Measurements from ENCODE around the gene SLC25A22. TPM values are rescaled to one million over a fixed set of nuclear protein-coding genes. Genes with fewer than 3 reads are reported as not detected.
A peak's percentile ranks its signal among the peaks of the same experiment; 100 is the strongest.

SLC25A22 gene
- total RNA-seq, 1 donor from 2014 or later: 3.9 TPM

DNA sequence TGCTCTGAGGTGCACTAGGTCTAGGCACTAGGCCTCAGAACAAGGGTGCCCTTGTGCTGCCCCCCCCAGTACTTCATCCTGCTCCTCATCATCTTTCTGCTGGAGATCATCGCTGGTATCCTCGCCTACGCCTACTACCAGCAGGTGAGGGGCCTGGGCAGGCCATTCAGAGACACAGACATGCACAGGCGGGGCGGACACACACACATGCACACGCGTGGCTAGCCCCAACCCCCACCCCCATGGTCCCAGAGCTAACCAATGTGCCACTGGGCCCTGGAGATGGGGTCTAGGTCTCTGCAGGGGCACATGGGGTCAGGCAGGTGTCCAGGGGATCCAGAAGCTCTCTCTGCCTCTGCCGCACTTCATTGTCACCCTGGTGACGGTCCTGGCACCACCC is 38.6 kb upstream of the SLC25A22 start:
- H3K27ac ChIP-seq (replicated peaks): peak overlapping the region; percentile 45

DNA sequence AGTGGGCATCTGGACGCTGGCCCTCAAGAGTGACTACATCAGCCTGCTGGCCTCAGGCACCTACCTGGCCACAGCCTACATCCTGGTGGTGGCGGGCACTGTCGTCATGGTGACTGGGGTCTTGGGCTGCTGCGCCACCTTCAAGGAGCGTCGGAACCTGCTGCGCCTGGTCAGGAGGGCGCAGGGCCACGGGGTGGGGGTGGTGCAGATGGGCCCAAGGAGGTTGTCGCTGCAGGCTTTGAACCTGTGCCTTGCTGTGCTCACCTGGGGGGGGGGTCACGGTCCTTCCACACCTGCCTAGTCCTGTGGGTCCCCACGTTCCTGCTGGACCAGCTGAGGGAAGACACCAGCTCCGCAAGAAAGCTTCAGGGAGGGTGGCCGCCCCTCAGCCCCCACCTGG is 38.2 kb upstream of the SLC25A22 start:
- Histone ChIP-seq H3K36me3 (peaks cover 50% of the 10 kb centered on the region), H3K27me3 (ENCODE audit: low read depth) (no peaks in the 10 kb centered on the region), H3K4me1 (peaks cover 95% of the 10 kb centered on the region), H3K4me3 (no peak overlapping the region), H3K27ac (replicated peaks) (peak overlapping the region; percentile 45), H3K9me3 (replicated peaks) (no peaks in the 10 kb centered on the region)
- intact Hi-C loops (cut with micrococcal nuclease): no loop called here
- TF ChIP-seq, protein P1, sequence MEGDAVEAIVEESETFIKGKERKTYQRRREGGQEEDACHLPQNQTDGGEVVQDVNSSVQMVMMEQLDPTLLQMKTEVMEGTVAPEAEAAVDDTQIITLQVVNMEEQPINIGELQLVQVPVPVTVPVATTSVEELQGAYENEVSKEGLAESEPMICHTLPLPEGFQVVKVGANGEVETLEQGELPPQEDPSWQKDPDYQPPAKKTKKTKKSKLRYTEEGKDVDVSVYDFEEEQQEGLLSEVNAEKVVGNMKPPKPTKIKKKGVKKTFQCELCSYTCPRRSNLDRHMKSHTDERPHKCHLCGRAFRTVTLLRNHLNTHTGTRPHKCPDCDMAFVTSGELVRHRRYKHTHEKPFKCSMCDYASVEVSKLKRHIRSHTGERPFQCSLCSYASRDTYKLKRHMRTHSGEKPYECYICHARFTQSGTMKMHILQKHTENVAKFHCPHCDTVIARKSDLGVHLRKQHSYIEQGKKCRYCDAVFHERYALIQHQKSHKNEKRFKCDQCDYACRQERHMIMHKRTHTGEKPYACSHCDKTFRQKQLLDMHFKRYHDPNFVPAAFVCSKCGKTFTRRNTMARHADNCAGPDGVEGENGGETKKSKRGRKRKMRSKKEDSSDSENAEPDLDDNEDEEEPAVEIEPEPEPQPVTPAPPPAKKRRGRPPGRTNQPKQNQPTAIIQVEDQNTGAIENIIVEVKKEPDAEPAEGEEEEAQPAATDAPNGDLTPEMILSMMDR (IDR thresholded peaks at IDR 0.05; ENCODE audit: borderline replicate concordance): no peak
- no peak for DNase-seq

More for the DNA sequence above, 38.6 kb upstream of the SLC25A22 start:
- TF ChIP-seq, protein P1 (IDR thresholded peaks at IDR 0.05; ENCODE audit: borderline replicate concordance): no peak
- Histone ChIP-seq H3K27me3 (ENCODE audit: low read depth) (no peaks in the 10 kb centered on the region), H3K9me3 (replicated peaks) (no peaks in the 10 kb centered on the region), H3K4me3 (no peak overlapping the region), H3K4me1 (peaks cover 95% of the 10 kb centered on the region), H3K36me3 (peaks cover 50% of the 10 kb centered on the region)
- intact Hi-C loops (cut with micrococcal nuclease): no loop called here
- DNase-seq: no peak

DNA sequence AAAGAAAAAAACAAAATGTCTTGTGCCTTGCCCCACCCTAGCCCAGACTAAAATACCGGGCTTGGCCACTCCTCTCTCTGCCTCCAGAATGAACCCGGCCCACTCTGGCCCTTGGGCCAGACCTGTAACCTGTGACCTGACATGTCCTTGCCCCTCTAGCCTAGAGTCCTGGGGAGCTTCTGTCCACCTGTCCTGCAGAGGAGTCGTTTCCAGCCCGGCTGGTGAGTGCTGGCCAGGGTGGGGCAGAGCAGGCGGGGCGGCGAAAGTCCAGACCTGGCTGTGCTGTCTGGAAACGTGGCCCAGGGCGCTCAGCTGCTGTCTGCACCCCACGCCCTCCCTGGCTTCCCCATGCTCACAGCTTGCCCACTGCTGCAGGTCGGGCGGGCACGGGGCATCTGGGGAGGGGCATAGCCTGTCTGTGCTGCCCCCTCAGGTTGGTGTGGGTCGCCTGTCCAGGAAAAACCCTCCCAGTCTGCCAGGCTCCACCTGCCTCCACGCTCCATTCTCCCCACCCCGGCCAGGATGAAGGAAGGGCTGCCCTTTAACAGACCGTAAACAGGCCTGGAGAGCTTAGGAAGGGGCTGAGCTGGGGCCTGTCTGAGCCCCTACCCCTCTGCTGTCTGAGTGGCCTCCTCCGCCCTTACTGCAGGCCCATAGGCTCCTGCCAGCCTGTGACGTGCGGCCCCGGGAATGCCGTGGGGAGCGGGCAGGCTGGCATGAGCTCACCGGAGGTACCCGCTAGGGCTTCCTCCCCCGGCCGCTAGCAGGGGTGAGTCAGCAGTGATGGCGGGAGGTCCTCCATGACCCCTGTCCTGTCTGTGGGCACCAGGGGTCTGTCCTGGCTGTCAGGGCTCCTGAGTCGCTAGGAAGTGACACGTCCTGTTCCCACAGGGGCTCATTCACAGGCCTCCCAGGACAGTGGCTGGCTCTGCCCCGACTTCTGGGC is 36.6 kb upstream of the SLC25A22 start:
- peaks cover 39% of the 10 kb centered on the region for H3K36me3 ChIP-seq
- peak overlapping the region; percentile 93 for H3K4me3 ChIP-seq
- DNase-seq: peak; percentile 82
- TF ChIP-seq, protein P1 (IDR thresholded peaks at IDR 0.05; ENCODE audit: borderline replicate concordance): no peak
- no peaks in the 10 kb centered on the region for H3K9me3 ChIP-seq (replicated peaks)
- intact Hi-C loops (cut with micrococcal nuclease): no loop called here
- H3K4me1 ChIP-seq: peaks cover 95% of the 10 kb centered on the region
- peak overlapping the region; percentile 98 for H3K27ac ChIP-seq (replicated peaks)
- H3K27me3 ChIP-seq (ENCODE audit: low read depth): no peaks in the 10 kb centered on the region

DNA sequence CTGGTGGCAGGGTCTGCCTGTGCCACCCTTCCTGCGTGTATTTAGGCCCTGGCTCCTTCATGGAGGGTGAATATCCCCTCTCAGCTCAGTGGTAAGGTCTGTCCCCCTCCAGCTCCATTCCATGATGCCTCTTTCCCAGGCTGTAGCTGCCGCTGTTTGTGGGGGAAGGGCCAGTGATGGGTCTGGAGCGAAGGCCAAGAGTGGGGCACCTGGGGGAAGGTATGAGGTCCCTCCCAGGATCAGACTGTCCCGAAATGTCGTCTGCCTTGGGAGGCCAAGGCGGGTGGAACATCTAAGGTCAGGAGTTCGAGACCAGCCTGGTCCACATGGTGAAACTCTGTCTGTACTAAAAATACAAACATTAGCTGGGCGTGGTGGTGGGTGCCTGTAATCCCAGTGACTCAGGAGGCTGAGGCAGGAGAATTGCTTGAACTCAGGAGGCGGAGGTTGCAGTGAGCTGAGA is 35.8 kb upstream of the SLC25A22 start:
- Histone ChIP-seq H3K4me1 (peaks cover 95% of the 10 kb centered on the region), H3K4me3 (peak overlapping the region; percentile 93), H3K36me3 (peaks cover 31% of the 10 kb centered on the region), H3K27ac (replicated peaks) (peak overlapping the region; percentile 98), H3K9me3 (replicated peaks) (no peaks in the 10 kb centered on the region), H3K27me3 (ENCODE audit: low read depth) (no peaks in the 10 kb centered on the region)
- DNase-seq: no peak
- TF ChIP-seq, protein P1 (IDR thresholded peaks at IDR 0.05; ENCODE audit: borderline replicate concordance): no peak
- intact Hi-C loops (cut with micrococcal nuclease): no loop called here

DNA sequence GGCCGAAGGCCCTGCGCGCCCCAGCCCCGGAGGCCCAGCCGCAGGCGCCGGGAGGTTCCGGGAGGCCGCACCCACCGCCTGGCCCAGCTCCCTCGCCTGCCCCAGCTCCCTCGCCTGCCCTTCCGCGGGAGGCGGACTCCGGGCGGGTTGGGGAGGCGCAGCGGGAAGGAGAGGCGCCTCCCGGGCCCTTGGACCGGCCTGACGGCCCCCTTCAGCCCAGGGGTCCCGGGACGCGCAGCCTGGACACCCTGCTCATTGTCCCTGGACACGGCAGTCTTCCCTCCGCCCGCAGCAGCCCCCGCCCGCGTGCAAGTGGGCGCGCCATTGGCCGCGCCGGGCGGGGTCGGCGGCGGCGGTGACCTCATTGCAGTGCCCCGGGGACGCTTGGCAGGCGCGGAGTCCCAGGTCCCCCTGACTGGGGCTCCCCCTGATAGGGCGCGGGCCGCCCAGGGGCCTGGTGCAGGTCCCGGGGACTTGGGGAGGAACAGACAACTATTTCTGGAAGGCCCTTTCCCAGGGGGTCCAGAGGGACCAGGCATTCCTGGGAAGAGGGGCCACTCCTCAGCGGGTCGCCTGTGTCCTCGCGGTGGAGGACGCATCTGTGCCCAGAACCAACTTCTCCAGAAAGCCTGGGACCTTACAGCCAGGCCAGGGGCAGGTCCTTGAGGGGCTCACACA is 35.2 kb upstream of the SLC25A22 start:
- no peaks in the 10 kb centered on the region for H3K9me3 ChIP-seq (replicated peaks)
- TF ChIP-seq, protein P1 (IDR thresholded peaks at IDR 0.05; ENCODE audit: borderline replicate concordance): no peak
- H3K4me3 ChIP-seq: peak overlapping the region; percentile 93
- no peaks in the 10 kb centered on the region for H3K27me3 ChIP-seq (ENCODE audit: low read depth)
- intact Hi-C loops (cut with micrococcal nuclease): no loop called here
- H3K27ac ChIP-seq (replicated peaks): peak overlapping the region; percentile 98
- peaks cover 95% of the 10 kb centered on the region for H3K4me1 ChIP-seq
- peaks cover 25% of the 10 kb centered on the region for H3K36me3 ChIP-seq
- peak; percentile 73 for DNase-seq

Data from left ventricle myocardium inferior (tissue), 1 donor.